Measurements from ENCODE around the gene MYMK.

Gene MYMK

GRCh38 chr9:133499132-133499891 is 25.4 kb downstream of the MYMK start:
- no peak for DNase-seq

GRCh38 chr9:133496861-133497842 is 27.6 kb downstream of the MYMK start:
- no peak for DNase-seq

- DNase-seq = no peak
Observed at GRCh38 chr9:133495327-133496293, 29.1 kb downstream of the MYMK start.

GRCh38 chr9:133494636-133495326 is 30.0 kb downstream of the MYMK start:
- no peak for DNase-seq

GRCh38 chr9:133493845-133494540 is 30.8 kb downstream of the MYMK start:
- DNase-seq = no peak

- no peak for DNase-seq
Observed at GRCh38 chr9:133493428-133493827, 31.3 kb downstream of the MYMK start.

- peak; percentile 13 for DNase-seq
Observed at GRCh38 chr9:133492061-133493021, 32.4 kb downstream of the MYMK start.

- no peak for DNase-seq
Observed at GRCh38 chr9:133491656-133491925, 33.2 kb downstream of the MYMK start.

GRCh38 chr9:133490865-133491655 is 33.7 kb downstream of the MYMK start:
- DNase-seq = no peak

GRCh38 chr9:133490201-133490681 is 34.5 kb downstream of the MYMK start:
- DNase-seq = no peak

GRCh38 chr9:133489253-133490190 is 35.2 kb downstream of the MYMK start:
- DNase-seq = no peak

- DNase-seq = no peak
Observed at GRCh38 chr9:133488686-133489252, 36.0 kb downstream of the MYMK start.

- DNase-seq = no peak
Observed at GRCh38 chr9:133487331-133487725, 37.4 kb downstream of the MYMK start.

GRCh38 chr9:133485531-133486260 is 39.1 kb downstream of the MYMK start:
- DNase-seq = no peak

GRCh38 chr9:133484671-133485437 is 39.9 kb downstream of the MYMK start:
- DNase-seq = no peak

GRCh38 chr9:133483611-133484010 is 41.1 kb downstream of the MYMK start:
- no peak for DNase-seq
